T-cell (primary cell): Measurements from ENCODE around the gene PADI6. TPM values are rescaled to one million over a fixed set of nuclear protein-coding genes. Genes with fewer than 3 reads are reported as not detected.

ENCODE experiments used
- ATAC-seq, 4 experiments: fragments of 200-7000 bp in 3 of 4; fragments of 150-1000 bp in 1 of 4; cut with Tn5 transposase; replicated peaks in 1 of 4; 1 replicate in 3 of 4; 2 replicates in 1 of 4; pipeline ENCODE4 v1.10.0; 2021; ENCODE audit warnings: moderate library complexity in 3 of 4, mild to moderate bottlenecking in 2 of 4, moderate number of reproducible peaks in 1 of 4
- CTCF ChIA-PET, 2 donors: fragments of 300-600 bp; sonication (Branson Sonifier 250); formaldehyde crosslinking; loops; one replicate each; lab custom pipeline; 2022; ENCODE audit warnings: antibody characterized with exemption in 2 of 2; lab: Charles Lee
- POLR2A ChIA-PET, 2 donors: fragments of 300-600 bp; sonication (Branson Sonifier 250); formaldehyde crosslinking; loops; one replicate each; lab custom pipeline; 2022; ENCODE audit warnings: antibody characterized with exemption in 2 of 2; lab: Charles Lee
- DNase-seq, 35 experiments: peaks; one replicate each; pipeline versions ENCODE4 v3.0.0 to v3.0.0-alpha.2; 2013 to 2023
- H3K27ac ChIP-seq: one replicate; pipeline ENCODE4 v1.5.1; 2013; ENCODE audit warnings: low read length
- H3K27me3 ChIP-seq, 2 experiments: replicated peaks in 1 of 2; 1 replicate in 1 of 2; 2 replicates in 1 of 2; pipeline versions ENCODE4 v1.6.1 to v1.7.0; 2013; ENCODE audit warnings: low read length in 1 of 2, mixed read lengths in 1 of 2; ENCODE audit not compliant: control insufficient read depth in 2 of 2, insufficient read depth in 2 of 2; ENCODE audit errors: extremely low read depth in 1 of 2
- H3K36me3 ChIP-seq, 2 donors: 1 replicate in 1 of 2; 2 replicates in 1 of 2; pipeline versions ENCODE4 v1.6.1 to v1.7.0; 2013; ENCODE audit warnings: low read length in 1 of 2; ENCODE audit not compliant: control insufficient read depth in 2 of 2, insufficient read depth in 1 of 2; ENCODE audit errors: extremely low read depth in 1 of 2
- H3K4me1 ChIP-seq, 2 experiments: 1 replicate in 1 of 2; 2 replicates in 1 of 2; pipeline versions ENCODE4 v1.6.1 to v1.7.0; 2013; ENCODE audit warnings: low read length in 2 of 2, mixed read lengths in 1 of 2; ENCODE audit not compliant: insufficient read depth in 2 of 2, control insufficient read depth in 1 of 2; ENCODE audit errors: extremely low read depth in 1 of 2
- H3K4me3 ChIP-seq, 2 donors: 1 replicate in 1 of 2; 2 replicates in 1 of 2; pipeline versions ENCODE4 v1.5.1 to v1.7.0; 2013; ENCODE audit warnings: mild to moderate bottlenecking in 2 of 2, low read length in 1 of 2, moderate library complexity in 1 of 2; ENCODE audit not compliant: control insufficient read depth in 1 of 2; ENCODE audit errors: extremely low read depth in 1 of 2
- H3K9me3 ChIP-seq: 2 replicates; pipeline ENCODE4 v1.7.0; 2013
- H3K27ac Mint-ChIP-seq, 2 donors: one replicate each; pipeline ENCODE4 v1.8.0; 2020 to 2021; ENCODE audit warnings: mild to moderate bottlenecking in 2 of 2, mixed read lengths in 2 of 2
- H3K27me3 Mint-ChIP-seq, 2 donors: one replicate each; pipeline ENCODE4 v1.8.0; 2021 to 2022; ENCODE audit warnings: mixed read lengths in 2 of 2
- H3K36me3 Mint-ChIP-seq: one replicate; pipeline ENCODE4 v1.8.0; 2021; ENCODE audit warnings: mixed read lengths
- H3K4me1 Mint-ChIP-seq, 3 donors: one replicate each; pipeline ENCODE4 v1.8.0; 2020 to 2022; ENCODE audit warnings: mixed read lengths in 3 of 3, mild to moderate bottlenecking in 1 of 3
- H3K4me3 Mint-ChIP-seq, 3 donors: one replicate each; pipeline ENCODE4 v1.8.0; 2020 to 2022; ENCODE audit warnings: mild to moderate bottlenecking in 3 of 3, mixed read lengths in 3 of 3, moderate library complexity in 3 of 3
- H3K9me3 Mint-ChIP-seq, 3 donors: one replicate each; pipeline ENCODE4 v1.8.0; 2020 to 2022; ENCODE audit warnings: mixed read lengths in 3 of 3
- WGBS: methylation state at CpG from one replicate; pipeline ENCODE4 v1.1.5; 2013; ENCODE audit warnings: missing lambda C conversion rate; ENCODE audit not compliant: insufficient coverage; 5-methylcytosine and 5-hydroxymethylcytosine counted together
- total RNA-seq, 35 experiments: library from RNA in 6 of 35; stranded (reverse) in 6 of 35; fragments of 120-200 nt in 1 of 35; gene quantifications; one replicate each; pipeline versions ENCODE4 v1.2.1 to v1.2.4 and lab custom pipeline; 2013 to 2026

PADI6 gene
- total RNA-seq, 5 donors from 2014 or later (not counting 1 experiment from before 2014, with no cell fraction given), result not detected

DNA sequence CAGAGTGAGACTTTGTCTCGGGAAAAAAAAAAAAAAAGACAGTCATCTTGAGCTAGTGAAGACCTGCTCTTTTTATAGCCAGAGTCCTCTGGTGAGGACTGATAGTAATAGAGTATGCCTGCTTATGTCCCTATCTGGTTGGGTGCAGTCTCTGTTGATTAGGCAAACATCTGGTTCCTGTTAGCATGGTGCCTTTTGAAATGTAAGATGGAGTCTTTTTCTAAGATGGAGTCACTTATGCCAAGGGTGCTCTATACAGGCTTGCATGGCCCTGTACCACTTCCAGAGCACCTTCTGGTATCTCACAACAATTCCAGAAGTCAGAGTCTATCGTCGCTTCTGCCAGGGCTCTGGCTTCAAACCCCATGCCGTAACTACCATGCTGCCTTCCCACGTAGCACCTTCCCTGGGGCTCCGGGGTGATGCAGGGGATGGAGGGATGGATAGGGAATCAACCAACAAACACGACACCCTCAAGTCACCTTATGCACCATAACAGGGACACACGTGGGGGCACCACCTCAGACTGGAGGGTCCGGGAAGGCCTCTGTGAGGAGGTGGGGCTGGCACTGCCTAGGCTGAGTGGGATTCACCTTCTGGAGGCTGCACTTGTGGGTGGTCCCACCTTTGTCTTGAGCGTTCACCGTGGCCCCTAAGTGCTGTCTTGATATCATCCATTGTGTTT lies 11.6 kb upstream of the PADI6 start:
- ChIA-PET CTCF (no interaction called here), POLR2A (no interaction called here)
- peaks cover 6 to 9% of the 10 kb centered on the region in 2 donors for H3K27me3 Mint-ChIP-seq
- no peaks in the 10 kb centered on the region for H3K36me3 Mint-ChIP-seq
- WGBS, result 58% methylated on average over 2 of the region's 11 CpGs
- Histone ChIP-seq H3K36me3 (no peaks in the 10 kb centered on the region), H3K9me3 (no peaks in the 10 kb centered on the region), H3K27ac (no peak overlapping the region), H3K4me3 (no peak overlapping the region), H3K27me3 (peaks cover 0 to 15% of the 10 kb centered on the region in 2 experiments), H3K4me1 (peaks cover 0 to 14% of the 10 kb centered on the region in 2 experiments)
- no peaks in the 10 kb centered on the region for H3K9me3 Mint-ChIP-seq
- no peak overlapping the region for H3K4me3 Mint-ChIP-seq
- peaks cover 7 to 13% (median 10%) of the 10 kb centered on the region in 3 donors for H3K4me1 Mint-ChIP-seq
- ATAC-seq, result no peak
- no peak overlapping the region for H3K27ac Mint-ChIP-seq
- no peak for DNase-seq

- Histone ChIP-seq H3K36me3 (no peaks in the 10 kb centered on the region), H3K27me3 (peaks cover 0 to 12% of the 10 kb centered on the region in 2 experiments), H3K4me3 (no peak overlapping the region), H3K27ac (no peak overlapping the region), H3K4me1 (peaks cover 0 to 1% of the 10 kb centered on the region in 2 experiments), H3K9me3 (no peaks in the 10 kb centered on the region)
- CTCF ChIA-PET, result no interaction called here
- no peak overlapping the region for H3K4me3 Mint-ChIP-seq
- peaks cover 9 to 13% of the 10 kb centered on the region in 2 donors for H3K27me3 Mint-ChIP-seq
- H3K36me3 Mint-ChIP-seq, result no peaks in the 10 kb centered on the region
- DNase-seq, result no peak
- POLR2A ChIA-PET, result interaction anchor here in 1 of 2 donors (0.7 kb wide), 1 partner anchor 28 kb away, joined by 7 read pairs; no protein-coding TSS in a partner anchor
- H3K27ac Mint-ChIP-seq, result no peak overlapping the region
- H3K4me1 Mint-ChIP-seq, result peaks cover 1 to 2% (median 1%) of the 10 kb centered on the region in 3 donors
- no peaks in the 10 kb centered on the region for H3K9me3 Mint-ChIP-seq
- WGBS, result 90% methylated on average over 4 of the region's 4 CpGs
- ATAC-seq, result no peak
Observed at GRCh38 chr1:17361687-17362086, 10.3 kb upstream of the PADI6 start.

DNA sequence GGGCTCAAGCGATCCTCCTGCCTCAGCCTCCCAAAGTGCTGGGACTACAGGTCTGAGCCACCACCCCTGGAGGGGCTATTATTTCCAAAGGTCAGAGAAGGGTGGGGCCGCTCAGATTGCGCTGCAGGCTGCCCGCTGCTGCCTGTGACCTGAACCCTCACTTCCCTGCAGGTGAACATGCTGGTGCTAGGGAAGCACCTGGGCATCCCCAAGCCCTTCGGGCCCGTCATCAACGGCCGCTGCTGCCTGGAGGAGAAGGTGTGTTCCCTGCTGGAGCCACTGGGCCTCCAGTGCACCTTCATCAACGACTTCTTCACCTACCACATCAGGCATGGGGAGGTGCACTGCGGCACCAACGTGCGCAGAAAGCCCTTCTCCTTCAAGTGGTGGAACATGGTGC lies 8.6 kb upstream of the PADI6 start:
- ChIA-PET CTCF (no interaction called here), POLR2A (no interaction called here)
- no peak for DNase-seq
- peaks cover 0 to 12% of the 10 kb centered on the region in 2 experiments for H3K27me3 ChIP-seq
- H3K27me3 Mint-ChIP-seq, result peaks cover 14% of the 10 kb centered on the region in 2 donors
- H3K9me3 Mint-ChIP-seq, result no peaks in the 10 kb centered on the region
- H3K9me3 ChIP-seq, result no peaks in the 10 kb centered on the region
- no peak overlapping the region for H3K27ac ChIP-seq
- ATAC-seq, result no peak
- no peaks in the 10 kb centered on the region for H3K4me1 Mint-ChIP-seq
- H3K4me3 Mint-ChIP-seq, result no peak overlapping the region
- no peaks in the 10 kb centered on the region for H3K36me3 Mint-ChIP-seq
- WGBS, result 84% methylated on average over 8 of the region's 12 CpGs
- no peaks in the 10 kb centered on the region for H3K36me3 ChIP-seq
- no peaks in the 10 kb centered on the region for H3K4me1 ChIP-seq
- H3K27ac Mint-ChIP-seq, result no peak overlapping the region
- H3K4me3 ChIP-seq, result no peak overlapping the region

- H3K9me3 ChIP-seq, result no peaks in the 10 kb centered on the region
- no peaks in the 10 kb centered on the region for H3K4me1 ChIP-seq
- no peaks in the 10 kb centered on the region for H3K36me3 Mint-ChIP-seq
- no peak overlapping the region for H3K4me3 ChIP-seq
- no peak overlapping the region for H3K4me3 Mint-ChIP-seq
- H3K4me1 Mint-ChIP-seq, result no peaks in the 10 kb centered on the region
- DNase-seq (no peak), ATAC-seq (no peak)
- no peaks in the 10 kb centered on the region for H3K36me3 ChIP-seq
- no peak overlapping the region for H3K27ac Mint-ChIP-seq
- WGBS, result 85% methylated on average over 2 of the region's 4 CpGs
- peaks cover 0 to 12% of the 10 kb centered on the region in 2 experiments for H3K27me3 ChIP-seq
- ChIA-PET POLR2A (no interaction called here), CTCF (no interaction called here)
- peaks cover 14% of the 10 kb centered on the region in 2 donors for H3K27me3 Mint-ChIP-seq
- H3K9me3 Mint-ChIP-seq, result no peaks in the 10 kb centered on the region
- no peak overlapping the region for H3K27ac ChIP-seq
Observed at GRCh38 chr1:17363771-17364170, 8.2 kb upstream of the PADI6 start.

DNA sequence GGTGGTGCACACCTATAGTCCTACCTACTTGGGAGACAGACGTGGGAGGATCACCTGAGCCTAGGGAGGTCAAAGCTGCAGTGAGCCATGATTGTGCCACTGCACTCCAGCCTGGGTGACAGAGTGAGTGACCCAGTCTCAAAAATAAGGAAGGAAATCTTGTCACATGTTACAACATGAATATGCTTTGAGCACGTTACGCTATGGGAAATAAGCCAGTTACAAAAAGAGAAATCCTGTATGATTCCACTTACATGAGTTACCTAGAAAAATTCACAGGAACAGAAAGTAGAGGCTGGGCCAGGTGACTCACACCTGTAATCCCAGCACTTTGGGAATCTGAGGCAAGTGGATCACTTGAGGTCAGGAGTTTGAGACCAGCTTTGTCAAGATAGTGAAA lies 6.7 kb upstream of the PADI6 start:
- ATAC-seq, result no peak
- peaks cover 14% of the 10 kb centered on the region in 2 donors for H3K27me3 Mint-ChIP-seq
- no peaks in the 10 kb centered on the region for H3K4me1 ChIP-seq
- no peaks in the 10 kb centered on the region for H3K36me3 ChIP-seq
- no peak overlapping the region for H3K27ac ChIP-seq
- H3K4me3 Mint-ChIP-seq, result no peak overlapping the region
- no peak overlapping the region for H3K27ac Mint-ChIP-seq
- H3K4me3 ChIP-seq, result no peak overlapping the region
- no peaks in the 10 kb centered on the region for H3K9me3 Mint-ChIP-seq
- peaks cover 0 to 12% of the 10 kb centered on the region in 2 experiments for H3K27me3 ChIP-seq
- H3K36me3 Mint-ChIP-seq, result no peaks in the 10 kb centered on the region
- POLR2A ChIA-PET, result no interaction called here
- DNase-seq, result no peak
- 25% methylated on average over 3 of the region's 3 CpGs for WGBS
- CTCF ChIA-PET, result no interaction called here
- no peaks in the 10 kb centered on the region for H3K9me3 ChIP-seq
- no peaks in the 10 kb centered on the region for H3K4me1 Mint-ChIP-seq

- Mint-ChIP-seq H3K4me3 (no peak overlapping the region), H3K27ac (no peak overlapping the region), H3K36me3 (no peaks in the 10 kb centered on the region), H3K27me3 (peaks cover 4 to 10% of the 10 kb centered on the region in 2 donors), H3K9me3 (no peaks in the 10 kb centered on the region), H3K4me1 (no peaks in the 10 kb centered on the region)
- ChIA-PET POLR2A (no interaction called here), CTCF (no interaction called here)
- no peak for ATAC-seq
- no peaks in the 10 kb centered on the region for H3K4me1 ChIP-seq
- H3K27me3 ChIP-seq, result peaks cover 0 to 10% of the 10 kb centered on the region in 2 experiments
- DNase-seq, result no peak
- H3K36me3 ChIP-seq, result no peaks in the 10 kb centered on the region
- H3K9me3 ChIP-seq, result no peaks in the 10 kb centered on the region
- WGBS, result 71% methylated on average over 5 of the region's 9 CpGs
- H3K27ac ChIP-seq, result no peak overlapping the region
- H3K4me3 ChIP-seq, result no peak overlapping the region
Observed at GRCh38 chr1:17369466-17369865, 2.5 kb upstream of the PADI6 start.
